Colonic mucosa (tissue), 4 donors: ENCODE measurements around the gene CGB5. TPM values are rescaled to one million over a fixed set of nuclear protein-coding genes. Genes with fewer than 3 reads are reported as not detected.
"Not testable (repeated sequence)": the region's sequence is repeated elsewhere in the genome, so short reads cannot be mapped to it uniquely, and the experiment has no call there.

ENCODE experiments used
- DNase-seq: peaks from one replicate; pipeline ENCODE4 v3.0.0-alpha.2; 2020
- H3K27ac ChIP-seq: fragments of 200-600 bp; one replicate; pipeline ENCODE4 v1.8.0; 2021
- H3K27me3 ChIP-seq: fragments of 200-600 bp; one replicate; pipeline ENCODE4 v1.8.0; 2021
- H3K36me3 ChIP-seq: fragments of 200-600 bp; one replicate; pipeline ENCODE4 v1.8.0; 2021
- H3K4me1 ChIP-seq: fragments of 200-600 bp; one replicate; pipeline ENCODE4 v1.8.0; 2021; ENCODE audit warnings: mild to moderate bottlenecking
- H3K4me3 ChIP-seq: fragments of 200-600 bp; one replicate; pipeline ENCODE4 v1.8.0; 2021
- H3K9ac ChIP-seq, 2 donors: one replicate each; pipeline ENCODE4 v1.7.0; 2013; ENCODE audit warnings: control low read depth in 2 of 2, low read depth in 2 of 2, low read length in 2 of 2
- H3K9me3 ChIP-seq: fragments of 200-600 bp; one replicate; pipeline ENCODE4 v1.8.0; 2021
- CTCF ChIP-seq: fragments of 200-600 bp; IDR thresholded peaks from one replicate; pipeline ENCODE4 v1.8.0; 2022; ENCODE audit warnings: antibody characterized with exemption, mild to moderate bottlenecking
- intact Hi-C: fragments of 100-400 bp; cut with DNase I; formaldehyde crosslinking; loops from one replicate; pipeline ENCODE4 v1.14.1; 2022
- total RNA-seq, 2 donors: library from RNA; stranded (reverse); fragmentation: NEBNext Ultra II Directional in 1 of 2; extraction: Animal tissue kit (Norgen Biotek cat#: 25700) in 1 of 2; gene quantifications; one replicate each; pipeline ENCODE4 v1.2.1, GENCODE V29; 2021
- donor health status: healthy.
- donor health status: DM: no; HTN: no; CAD: no.
- donor health status: DM: no; HTN: no; CAD: no.

CGB5 gene
- total RNA-seq: not detected

- H3K4me3 ChIP-seq, H3K4me1 ChIP-seq, DNase-seq, intact Hi-C loops, H3K36me3 ChIP-seq, H3K9me3 ChIP-seq, H3K9ac ChIP-seq, H3K27ac ChIP-seq, H3K27me3 ChIP-seq: not testable (repeated sequence)
These were observed at the start of gene CGB5 for GRCh38 chr19:49043548-49043947. TSS of gene CGB5 (plus strand) at chr19:49043848. CDS start at chr19:49044210, 362 bp downstream.

GRCh38 chr19:48994035-48994386 lies 49.6 kb upstream of the CGB5 start:
- Histone ChIP-seq H3K9me3 (no peaks in the 10 kb centered on the region), H3K9ac (peak overlapping the region; percentile 59 to 99), H3K27me3 (no peaks in the 10 kb centered on the region), H3K4me1 (peaks cover 9% of the 10 kb centered on the region), H3K4me3 (peak overlapping the region; percentile 76), H3K27ac (peak overlapping the region; percentile 86), H3K36me3 (no peaks in the 10 kb centered on the region)
- intact Hi-C loops: no loop called here
- no peak for DNase-seq
- no peak for TF ChIP-seq CTCF

GRCh38 chr19:48997972-48998371 lies 45.7 kb upstream of the CGB5 start:
- Histone ChIP-seq H3K9me3 (no peaks in the 10 kb centered on the region), H3K36me3 (no peaks in the 10 kb centered on the region), H3K4me1 (no peaks in the 10 kb centered on the region), H3K4me3 (no peak overlapping the region), H3K9ac (no peak overlapping the region), H3K27me3 (no peaks in the 10 kb centered on the region), H3K27ac (no peak overlapping the region)
- intact Hi-C loops: no loop called here
- DNase-seq: peak; percentile 76
- TF ChIP-seq CTCF: peak; percentile 41

GRCh38 chr19:48999481-49000325 lies 43.9 kb upstream of the CGB5 start:
- peak; percentile 61 for TF ChIP-seq CTCF
- DNase-seq: peak; percentile 66
- Histone ChIP-seq H3K9me3 (no peaks in the 10 kb centered on the region), H3K27me3 (no peaks in the 10 kb centered on the region), H3K4me3 (no peak overlapping the region), H3K4me1 (no peaks in the 10 kb centered on the region), H3K9ac (no peak overlapping the region), H3K27ac (no peak overlapping the region), H3K36me3 (no peaks in the 10 kb centered on the region)
- intact Hi-C loops: no loop called here

- Histone ChIP-seq H3K27ac (no peak overlapping the region), H3K4me1 (no peaks in the 10 kb centered on the region), H3K9me3 (no peaks in the 10 kb centered on the region), H3K36me3 (no peaks in the 10 kb centered on the region), H3K4me3 (no peak overlapping the region), H3K27me3 (no peaks in the 10 kb centered on the region), H3K9ac (no peak overlapping the region)
- DNase-seq: no peak
- intact Hi-C loops: no loop called here
- TF ChIP-seq CTCF: no peak
These were observed 39.5 kb upstream of the CGB5 start for GRCh38 chr19:49004133-49004532.

- H3K9ac ChIP-seq: no peak overlapping the region
- no peaks in the 10 kb centered on the region for H3K4me1 ChIP-seq
- no peaks in the 10 kb centered on the region for H3K9me3 ChIP-seq
- H3K4me3 ChIP-seq: no peak overlapping the region
- H3K36me3 ChIP-seq: no peaks in the 10 kb centered on the region
- intact Hi-C loops: no loop called here
- no peak overlapping the region for H3K27ac ChIP-seq
- no peak for DNase-seq
- no peaks in the 10 kb centered on the region for H3K27me3 ChIP-seq
- TF ChIP-seq CTCF: no peak
These were observed 38.6 kb upstream of the CGB5 start for GRCh38 chr19:49004964-49005614.
